T-helper 9 cell (primary cell): ENCODE measurements around the gene UBD.

Experiments
- DNase-seq: peaks from one replicate; pipeline ENCODE4 v3.0.0-alpha.2; 2020
- total RNA-seq, 2 donors: gene quantifications; one replicate each; lab custom pipeline; 2026; lab: John Stamatoyannopoulos, UW

The UBD gene
- 0 reads per million in 2 donors for total RNA-seq

DNA sequence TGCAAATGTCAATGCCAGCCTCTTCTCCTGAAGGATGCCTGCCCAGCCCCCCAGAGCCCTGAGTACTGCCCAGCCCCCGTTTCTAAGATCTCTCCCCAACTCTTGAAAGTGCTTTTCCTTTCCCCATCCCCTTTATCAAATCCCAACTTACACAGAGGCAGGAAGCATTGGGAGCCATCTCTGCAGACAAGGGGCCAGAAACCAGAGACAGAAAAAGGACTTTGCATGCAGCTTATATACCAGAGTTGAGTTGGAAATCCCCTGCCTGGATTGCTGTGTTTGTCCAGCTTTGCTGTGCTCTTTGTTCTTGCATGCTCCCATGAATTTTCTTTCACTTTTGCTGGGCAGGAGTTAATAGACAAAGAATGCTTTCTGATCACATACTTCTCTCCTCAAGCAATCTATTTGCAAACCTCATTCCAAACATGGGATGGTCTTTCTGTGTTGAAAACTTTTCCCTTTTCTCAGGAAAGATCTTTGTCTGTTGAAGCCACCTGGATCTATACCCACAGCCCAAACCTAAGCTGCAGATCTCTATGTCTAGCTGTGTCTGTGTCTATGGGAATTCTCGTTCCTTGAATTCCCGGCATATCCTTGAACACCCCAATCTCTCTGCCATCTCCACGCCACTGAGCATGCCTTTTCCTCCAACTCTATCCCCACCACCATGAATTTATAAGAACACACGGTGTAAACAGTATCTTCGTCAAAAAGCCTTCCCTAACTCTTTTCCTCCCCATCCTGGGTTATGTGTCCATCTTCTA, at the start of gene UBD:
UBD (minus strand) TSS at position 209 of the 764 bp plus-strand sequence; CDS start at position 178, 31 bp downstream.
- no peak for DNase-seq

DNA sequence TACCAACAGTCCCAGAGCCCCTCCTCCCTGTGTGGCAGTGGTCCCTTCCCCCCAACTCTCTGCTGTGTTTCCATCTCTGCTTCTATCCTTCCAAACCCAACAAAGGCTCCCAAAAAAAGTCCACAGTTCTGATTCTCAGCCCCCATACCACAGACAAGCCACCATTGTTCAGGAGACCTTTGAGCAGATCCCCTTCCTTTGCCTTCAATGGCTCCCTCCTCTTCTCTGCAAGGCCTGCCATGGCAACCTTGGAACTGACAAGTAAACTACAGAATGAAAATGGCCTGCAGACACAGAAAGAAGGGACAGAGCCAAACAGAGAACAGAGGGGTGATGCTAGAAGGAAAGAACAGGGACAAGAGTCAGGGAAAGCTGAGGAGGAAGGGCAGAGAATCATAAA, 48.6 kb upstream of the UBD start:
- DNase-seq = no peak

DNA sequence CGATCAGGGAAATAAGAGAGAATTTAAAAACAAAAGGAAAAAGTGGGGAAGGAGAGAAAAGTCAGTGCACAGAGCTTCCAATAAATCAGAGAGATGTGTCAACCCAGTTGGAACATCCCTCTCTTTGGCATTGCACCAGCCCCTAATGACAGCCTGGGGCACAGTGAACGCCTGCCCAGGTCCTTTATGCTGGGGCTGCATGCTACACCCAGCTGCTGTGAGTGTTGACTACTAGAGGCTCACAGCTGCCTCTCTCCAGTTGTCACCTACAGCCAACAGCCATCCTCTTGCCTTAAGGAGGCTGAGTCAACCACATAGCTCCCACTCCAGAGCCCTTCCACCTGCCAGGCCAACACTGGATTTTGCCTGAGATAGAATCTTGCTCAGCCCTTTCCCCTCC, 44.4 kb upstream of the UBD start:
- DNase-seq = no peak

DNA sequence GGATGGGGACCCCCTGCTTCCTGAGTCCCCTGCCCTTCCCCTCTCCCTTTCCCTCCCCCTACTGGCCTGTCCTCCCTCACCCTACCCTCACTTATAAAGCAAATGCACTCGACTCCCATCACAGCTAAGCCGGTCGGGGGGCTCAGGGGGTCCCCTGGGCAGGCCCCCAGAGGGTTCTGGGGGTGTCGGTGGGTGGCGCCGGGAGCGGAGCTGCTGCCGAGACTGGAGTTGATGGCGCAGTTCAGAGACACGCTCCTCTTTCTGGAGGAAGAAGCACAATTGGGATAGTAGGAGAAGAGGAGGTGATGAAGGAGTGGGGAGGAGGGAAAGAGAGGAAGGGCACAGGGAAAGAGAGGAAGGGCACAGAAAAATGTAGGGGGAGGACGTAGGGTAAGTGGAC, 43.9 kb upstream of the UBD start:
- DNase-seq = no peak

DNA sequence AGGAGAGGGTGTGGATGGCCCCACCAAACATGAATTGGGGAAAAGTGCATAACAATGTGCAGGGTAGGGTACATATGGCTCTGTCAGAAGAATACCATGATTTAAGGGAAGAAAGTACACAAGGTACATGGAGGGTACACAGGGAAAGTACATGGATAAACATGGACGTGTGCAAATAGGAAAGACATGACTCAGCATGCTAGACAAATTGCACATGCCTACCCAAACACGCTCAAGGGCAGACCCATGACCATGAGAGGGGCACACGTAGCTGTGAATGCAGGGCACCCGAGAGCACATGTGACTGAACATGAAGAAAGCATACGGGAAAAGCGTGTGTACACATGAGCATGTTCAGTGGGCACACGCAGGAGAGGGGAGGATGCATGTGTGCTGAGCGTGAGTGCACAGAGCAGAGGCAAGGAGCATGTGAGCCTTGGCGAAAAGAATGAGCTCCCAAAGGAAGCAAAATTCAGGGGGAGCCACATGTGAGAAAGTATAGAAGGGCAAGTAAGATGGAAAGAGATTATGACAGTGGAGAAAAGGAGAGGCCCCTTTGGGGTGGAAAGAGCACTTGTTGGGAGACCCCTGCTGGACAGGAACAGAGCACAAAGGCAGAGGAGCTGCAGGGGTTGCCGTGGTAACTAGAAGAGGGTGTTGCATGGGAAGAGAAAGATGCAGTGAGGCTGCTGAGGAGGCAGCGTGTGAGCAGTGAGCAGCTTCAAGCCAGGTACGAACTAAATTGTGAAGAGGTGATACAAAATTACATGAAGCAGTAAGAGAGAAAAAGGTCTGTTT, 43.2 kb upstream of the UBD start:
- no peak for DNase-seq

DNA sequence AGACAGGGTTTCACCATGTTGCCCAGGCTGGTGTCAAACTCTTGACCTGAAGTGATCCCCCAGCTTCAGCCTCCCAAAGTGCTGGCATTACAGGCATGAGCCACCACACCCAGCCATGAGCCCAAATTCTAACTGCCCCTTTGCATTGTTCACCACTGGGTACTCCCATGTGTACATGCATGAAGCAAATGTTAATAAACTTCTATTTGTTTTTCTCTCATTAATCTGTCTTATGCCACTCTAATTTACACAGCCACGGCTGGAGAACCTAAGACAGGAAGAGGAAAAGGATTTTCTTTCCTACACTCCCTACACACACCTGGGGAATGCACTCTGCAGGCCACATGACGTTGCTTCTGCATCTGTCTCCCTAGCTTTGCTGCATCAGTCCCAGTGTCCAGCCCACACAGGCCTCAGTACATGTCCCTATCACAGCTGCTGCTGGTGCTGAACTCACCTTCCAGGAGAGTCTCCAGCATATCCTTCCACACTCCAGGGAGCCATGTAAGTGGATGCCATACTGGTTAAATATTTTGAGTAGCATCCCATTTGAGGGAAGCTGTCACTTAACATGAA, 38.7 kb upstream of the UBD start:
- DNase-seq = no peak

DNA sequence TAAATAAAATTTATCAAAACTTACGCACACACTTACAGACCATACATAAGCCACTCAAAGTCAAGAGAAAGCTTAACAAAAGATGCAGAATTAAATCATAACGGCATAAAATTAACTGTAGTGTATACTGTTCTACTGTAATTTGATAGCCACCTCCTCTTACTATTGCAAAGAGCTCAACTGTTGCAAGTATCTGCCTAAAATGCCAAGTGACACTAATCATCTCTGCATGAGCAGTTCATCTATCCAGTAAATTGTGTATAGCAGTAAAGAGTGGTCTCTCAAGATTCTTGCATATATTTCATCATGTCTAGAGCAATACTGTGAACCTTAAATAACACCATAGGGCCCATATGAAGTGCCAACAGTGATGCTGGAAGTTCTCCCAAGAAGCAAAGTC, 37.7 kb upstream of the UBD start:
- DNase-seq = no peak

DNA sequence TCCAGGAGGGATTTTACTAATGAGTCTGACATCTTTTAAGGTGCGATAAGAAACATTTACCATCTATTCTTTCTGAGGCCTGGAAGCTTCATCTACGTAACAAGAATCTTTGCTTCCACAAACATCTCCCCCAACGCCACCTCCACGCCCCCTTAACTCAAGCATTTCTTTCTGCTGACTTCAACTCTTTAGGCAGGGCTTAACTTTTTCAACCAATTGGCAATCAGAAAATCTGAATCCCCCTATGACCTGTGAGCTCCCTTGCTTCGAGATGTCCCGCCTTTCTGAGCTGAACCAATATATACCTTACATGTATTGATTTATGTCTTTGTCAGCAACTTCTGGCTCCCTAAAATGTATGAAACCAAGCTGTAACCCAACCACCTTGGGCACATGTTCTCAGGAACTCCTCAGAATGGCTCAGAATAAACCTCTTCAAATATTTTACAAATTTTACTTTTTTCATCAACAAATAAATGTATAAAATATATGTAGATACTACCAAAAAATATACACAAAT, 36.9 kb upstream of the UBD start:
- DNase-seq = no peak

DNA sequence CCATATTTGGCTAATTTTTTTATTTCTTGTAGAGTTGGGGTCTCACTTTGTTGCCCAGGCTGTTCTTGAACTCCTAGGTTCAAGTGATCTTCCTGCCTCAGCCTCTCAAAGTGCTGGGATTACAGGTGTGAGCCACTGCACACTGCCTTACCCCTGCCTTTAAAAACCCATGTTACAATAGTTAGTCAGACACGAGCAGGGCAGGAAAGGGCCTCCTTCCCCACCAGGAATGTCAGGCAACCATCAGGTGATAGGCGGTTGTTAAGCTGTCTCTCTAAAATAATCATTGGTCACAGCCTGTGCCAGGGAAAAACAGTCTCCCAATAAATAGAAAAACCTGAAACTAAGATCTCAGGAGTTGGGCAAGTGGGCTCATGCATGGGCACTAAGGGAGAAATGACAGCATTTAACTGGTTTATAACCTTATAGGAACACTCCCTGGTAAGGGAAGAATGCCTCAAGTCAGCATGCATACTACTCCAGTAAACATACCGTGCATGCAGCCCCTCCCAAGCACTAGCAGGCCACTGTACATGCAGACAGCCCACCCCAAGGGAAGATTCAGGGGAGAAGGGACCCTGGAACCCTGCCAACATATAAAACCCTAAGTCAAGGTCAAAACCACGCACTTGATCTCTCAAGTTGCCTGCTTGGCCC, 33.8 kb upstream of the UBD start:
- DNase-seq = no peak

DNA sequence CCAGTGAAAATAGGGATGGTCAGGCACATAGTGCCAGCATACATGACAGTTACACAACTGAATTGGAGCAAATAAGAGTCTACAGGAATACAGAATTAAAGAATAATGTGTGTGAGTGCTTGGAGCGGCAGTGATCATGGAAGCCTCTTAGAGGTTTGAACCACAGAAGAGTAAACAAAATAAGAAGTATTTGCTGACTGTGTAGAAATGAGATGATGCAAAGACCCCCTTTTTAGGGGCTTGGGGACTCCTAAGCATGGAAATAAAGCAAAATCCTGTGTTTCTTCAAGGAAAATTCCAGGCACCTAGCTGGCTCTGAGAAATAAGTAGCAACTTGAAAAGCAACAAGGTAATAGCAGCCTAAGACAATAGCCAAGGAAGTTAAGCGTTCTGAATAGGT, 32.1 kb upstream of the UBD start:
- no peak for DNase-seq

DNA sequence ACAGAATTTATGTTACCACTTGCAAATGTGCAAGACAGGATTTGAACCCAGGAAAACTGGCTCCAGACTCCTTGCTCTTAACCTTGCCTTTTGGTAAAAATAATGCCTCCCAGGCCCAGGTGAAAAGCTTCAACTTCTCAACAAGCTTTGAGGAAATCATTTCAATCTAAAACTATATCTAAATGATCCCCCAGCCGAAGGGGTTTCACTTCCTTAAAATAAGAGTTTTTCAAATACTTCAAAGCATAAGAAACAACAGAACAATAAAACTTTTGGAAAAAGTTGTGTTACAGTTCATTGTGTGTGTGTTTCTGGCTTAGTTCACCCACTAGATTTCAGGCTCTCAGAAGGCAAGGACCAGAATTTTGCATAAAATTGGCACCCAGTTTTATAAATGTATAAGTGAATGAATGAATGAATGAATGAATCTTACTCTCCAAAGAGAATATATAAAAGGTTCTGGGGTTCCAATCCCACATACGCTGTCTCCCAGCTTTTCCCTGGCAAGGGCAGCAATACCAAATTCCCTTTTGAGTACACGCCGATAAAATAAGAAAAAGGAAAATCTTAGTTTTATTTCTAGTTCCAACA, 30.8 kb upstream of the UBD start:
- DNase-seq = no peak

DNA sequence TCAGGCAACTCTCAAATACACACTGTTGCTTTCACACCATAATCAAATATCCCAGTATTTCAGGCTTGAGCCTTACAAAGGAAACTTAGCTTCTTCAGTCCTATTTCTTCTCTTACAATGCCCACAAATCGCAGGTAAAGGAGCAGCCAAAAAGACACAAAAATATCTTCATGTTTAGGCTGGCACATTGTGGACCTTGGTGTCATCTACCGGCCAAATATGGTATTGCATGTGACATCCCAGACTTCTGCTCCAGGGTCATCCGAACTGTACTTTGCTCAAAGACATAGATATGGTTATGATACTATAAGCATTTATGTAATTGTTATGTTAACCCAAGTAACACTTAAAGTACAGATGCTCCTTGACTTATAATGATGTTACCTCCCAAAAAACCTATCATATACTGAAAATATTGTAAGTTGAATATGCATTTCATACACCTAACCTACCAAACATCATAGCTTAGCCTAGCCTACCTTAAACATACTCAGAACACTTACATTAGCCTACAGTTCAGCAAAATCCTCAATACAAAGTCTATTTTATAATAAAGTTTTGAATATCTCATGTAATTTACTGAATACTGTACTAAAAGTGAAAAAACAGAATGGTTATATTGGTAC, 30.0 kb upstream of the UBD start:
- DNase-seq = peak; percentile 40

DNA sequence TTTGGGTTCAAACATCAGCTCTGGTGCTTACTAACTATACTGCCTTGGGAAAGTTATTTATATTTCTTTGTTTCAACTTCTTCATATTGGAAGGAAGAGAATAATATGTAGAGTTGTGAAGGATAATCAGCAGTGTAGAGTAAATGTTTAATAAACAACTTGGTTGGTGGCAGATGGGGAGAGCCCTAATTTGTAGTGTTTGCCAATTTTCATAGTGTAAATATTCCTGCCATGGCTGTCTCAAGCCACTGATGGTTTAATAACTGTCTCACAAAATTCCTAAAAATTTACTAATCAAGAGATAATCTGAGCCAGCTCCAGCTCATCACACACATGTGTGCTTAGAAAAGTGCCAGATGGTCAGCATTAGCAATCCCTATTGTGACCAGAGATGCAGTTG, 25.3 kb upstream of the UBD start, which contains the start of gene OR2H2:
OR2H2 (plus strand) TSS at position 301 of the 400 bp plus-strand sequence. CDS start 2,824 bp downstream, outside the sequence.
- DNase-seq = no peak

DNA sequence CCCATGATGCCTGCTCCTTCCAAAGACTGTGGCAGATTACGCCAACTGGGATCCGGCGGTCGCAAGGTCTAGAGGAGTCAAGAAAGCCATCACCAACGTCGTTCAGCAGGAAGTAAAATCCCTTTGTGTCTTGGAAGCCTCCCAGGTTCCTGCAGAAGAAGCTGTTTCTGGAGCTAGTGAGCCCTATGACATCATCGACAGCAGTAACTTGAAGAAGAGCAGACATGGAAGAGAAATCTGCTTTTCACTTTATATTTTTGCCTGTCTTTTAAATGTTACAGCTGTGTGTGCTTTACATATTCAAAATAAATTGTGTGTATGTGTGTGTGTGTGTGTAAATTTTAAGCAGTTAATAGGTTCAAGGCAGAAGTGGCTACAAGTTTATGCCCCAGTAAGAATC, 18.0 kb upstream of the UBD start:
- DNase-seq = no peak

DNA sequence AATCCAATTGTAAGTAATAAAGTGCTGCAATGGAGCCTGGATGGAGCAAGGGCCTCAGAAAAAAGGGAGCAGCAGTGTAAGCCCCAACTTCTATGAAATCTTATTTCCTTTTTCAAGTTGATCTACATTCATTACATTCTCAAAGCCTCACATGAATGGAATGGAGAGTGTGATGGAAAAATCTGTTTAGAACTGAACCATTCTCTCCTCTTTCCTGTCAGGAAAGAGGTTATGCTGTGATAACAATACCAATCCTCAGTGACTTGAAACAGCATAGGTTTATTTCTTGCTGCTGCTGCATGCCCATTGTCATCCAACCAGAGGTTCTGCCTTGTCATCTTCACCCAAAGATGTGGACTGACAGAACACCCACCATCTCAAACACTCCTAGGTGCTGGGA, 16.5 kb upstream of the UBD start:
- DNase-seq = no peak

DNA sequence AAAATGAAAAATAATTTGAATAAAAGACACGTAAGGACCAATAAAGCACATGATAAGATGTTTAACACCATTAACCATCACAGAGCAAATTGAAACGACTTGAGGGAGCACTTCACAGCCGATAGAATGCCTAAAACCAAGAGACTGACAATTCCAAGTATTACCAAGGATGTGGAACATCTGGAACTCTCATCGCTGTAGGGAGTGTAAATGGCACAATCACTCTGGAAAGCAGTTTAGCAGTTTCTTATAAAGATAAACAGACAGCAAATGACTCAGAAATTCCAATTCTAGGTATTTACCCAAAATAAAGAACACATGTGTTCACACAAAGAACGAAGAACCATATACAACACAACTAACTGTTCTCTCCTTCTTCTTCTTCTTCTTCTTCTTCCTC, 8.5 kb upstream of the UBD start:
- DNase-seq = no peak

DNA sequence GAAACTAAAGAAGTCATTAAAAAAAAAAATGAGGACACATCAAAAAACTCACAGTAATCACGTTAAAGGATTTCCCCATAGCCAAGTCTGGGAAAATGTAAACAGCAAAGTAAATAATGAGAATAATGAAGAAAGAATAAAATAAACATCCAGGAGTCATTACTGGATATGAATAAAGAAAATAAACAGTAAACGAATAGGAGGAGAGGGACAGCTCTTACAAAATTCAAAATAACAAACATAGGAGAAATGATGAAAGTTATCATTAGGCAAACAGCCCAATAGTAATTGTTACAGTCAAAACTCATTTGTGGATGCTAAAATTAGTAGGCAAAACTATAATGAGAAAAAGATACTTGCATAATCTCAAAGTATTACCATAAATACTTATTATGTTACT, 8.0 kb upstream of the UBD start:
- no peak for DNase-seq

DNA sequence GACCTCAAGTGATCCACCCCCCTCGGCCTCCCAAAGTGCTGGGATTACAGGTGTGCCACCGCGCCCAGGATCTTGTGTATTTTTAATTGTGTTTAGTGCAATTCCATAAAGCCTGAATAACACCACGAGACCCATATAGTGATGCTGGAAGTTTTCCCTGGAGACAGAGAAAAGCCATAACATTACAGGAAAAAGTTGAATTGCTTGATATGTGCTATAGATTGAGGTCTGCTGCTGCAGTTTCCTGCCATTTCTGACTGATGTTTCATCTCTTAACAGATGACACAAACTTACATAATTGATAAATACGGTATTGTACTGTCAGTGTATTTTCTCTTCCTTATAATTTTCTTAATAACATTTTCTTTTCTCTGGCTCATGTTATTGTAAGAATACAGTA, 7.3 kb upstream of the UBD start:
- DNase-seq = no peak

DNA sequence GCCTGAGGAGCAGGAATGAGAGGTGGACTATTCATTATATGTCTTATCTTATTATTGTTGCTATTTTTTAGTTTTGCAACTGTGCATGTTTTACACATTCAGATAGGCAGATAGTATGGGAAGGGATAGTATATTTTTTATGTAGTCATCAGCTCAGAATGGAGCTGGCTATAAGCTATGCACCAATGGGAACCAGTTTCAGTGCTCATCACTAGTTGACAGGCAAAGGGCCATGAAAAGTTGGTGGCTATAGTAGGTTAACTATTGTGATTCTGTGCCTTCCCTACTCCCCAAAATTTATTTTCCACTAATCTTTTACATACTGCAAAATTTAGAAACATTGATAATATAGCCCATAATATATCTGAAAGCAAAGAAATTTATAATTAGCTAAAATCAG, 5.3 kb upstream of the UBD start:
- no peak for DNase-seq

DNA sequence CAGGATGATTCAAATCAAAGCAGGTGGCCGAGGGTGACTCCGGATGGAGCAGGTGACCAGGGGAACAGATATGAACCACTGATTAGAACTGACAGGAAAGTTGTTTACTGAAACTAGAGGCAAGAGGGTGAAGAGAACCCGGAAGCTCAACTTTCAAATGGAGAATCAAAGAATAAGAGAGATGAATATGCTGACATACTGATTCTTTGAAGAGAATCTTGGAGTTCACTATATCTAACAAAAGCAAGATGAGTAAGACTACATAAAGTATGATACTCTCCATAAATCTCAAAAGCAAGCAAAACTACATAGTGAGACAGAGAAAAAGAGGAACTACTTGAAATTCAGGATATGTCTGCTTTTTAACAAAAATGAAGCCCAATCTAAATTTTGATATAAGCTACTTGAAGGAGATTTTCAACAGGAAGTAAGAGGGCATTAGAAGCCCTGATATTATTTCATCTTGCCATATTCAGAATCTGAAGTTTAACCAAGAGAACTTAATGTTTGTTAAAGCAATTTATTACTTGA, 4.0 kb upstream of the UBD start:
- no peak for DNase-seq

DNA sequence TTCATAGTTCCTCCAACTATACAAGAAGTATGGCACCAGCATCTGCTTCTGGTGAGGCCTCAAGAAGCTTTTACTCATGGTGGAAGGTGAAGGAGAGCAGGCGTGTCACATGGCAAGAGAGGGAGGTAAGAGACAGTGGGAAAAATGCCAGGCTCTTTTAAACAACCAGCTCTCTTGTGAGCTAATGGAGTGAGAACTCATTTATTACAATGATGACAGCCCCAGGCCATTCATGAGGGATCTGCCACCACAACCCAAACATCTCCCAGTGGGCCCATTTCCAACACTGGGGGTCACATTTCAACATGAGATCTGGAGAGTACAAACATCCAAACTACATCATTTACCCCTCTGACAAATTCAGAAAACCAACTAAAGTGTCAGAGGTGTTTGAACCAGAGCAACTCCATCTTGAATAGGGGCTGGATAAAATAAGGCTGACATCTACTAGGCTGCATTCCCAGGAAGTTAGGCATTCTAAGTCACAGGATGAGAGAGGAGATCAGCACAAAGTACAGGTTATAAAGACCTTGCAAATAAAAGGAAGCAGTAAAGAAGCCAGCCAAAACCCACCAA, 2.2 kb upstream of the UBD start:
- no peak for DNase-seq

DNA sequence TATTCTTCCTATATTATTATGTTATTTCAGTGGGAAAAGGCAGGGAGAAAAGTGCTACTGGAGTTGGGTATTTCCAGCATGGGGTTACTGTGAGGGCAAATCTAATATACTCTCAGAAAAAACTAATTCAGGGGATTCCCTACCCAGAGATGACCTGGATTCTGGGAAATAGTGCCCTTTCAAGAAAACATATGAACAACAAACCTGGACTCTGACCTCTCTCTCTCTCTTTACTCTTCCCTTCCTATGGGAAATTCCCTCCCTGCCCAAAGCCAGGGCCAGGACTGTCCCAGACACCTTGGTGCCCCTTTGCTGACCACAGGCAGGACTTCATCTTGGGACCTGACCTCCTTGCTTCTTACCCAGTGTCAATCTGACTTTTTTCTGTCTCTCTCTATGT, 1.6 kb upstream of the UBD start:
- DNase-seq = no peak
